OCI-LY7 (cell line): ENCODE measurements around the gene IPPK. TPM values are rescaled to one million over a fixed set of nuclear protein-coding genes. Genes with fewer than 3 reads are reported as not detected.

ENCODE experiments used
- BruUV-seq: library from RNA; stranded (reverse); fragments of 400-500 nt; replicated peaks from 2 replicates; lab custom pipeline; 2021; lab: Mats Ljungman, UMichigan
- CTCF ChIA-PET: fragments of 300-600 bp; sonication (Branson Sonifier 250); formaldehyde crosslinking; loops from one replicate; lab custom pipeline; 2022; ENCODE audit warnings: antibody characterized with exemption; ENCODE audit not compliant: unreplicated experiment; lab: Charles Lee
- POLR2A ChIA-PET: fragments of 300-600 bp; sonication (Branson Sonifier 250); formaldehyde crosslinking; loops from one replicate; lab custom pipeline; 2022; ENCODE audit warnings: antibody characterized with exemption; lab: Charles Lee
- DNase-seq: peaks from one replicate; pipeline ENCODE4 v3.0.0-alpha.2; 2015; ENCODE audit warnings: low spot score
- H2AFZ ChIP-seq: fragments of 200-600 bp; sonication (generic), shearing (Covaris generic); 2 replicates; pipeline ENCODE4 v1.6.1; 2014; ENCODE audit warnings: mild to moderate bottlenecking, antibody characterized with exemption, low read length, moderate library complexity
- H3K27ac ChIP-seq: fragments of 200-600 bp; sonication (generic); 2 replicates; pipeline ENCODE4 v1.5.1; 2014; ENCODE audit warnings: mixed run types, low read depth, mild to moderate bottlenecking, moderate library complexity, low read length, inconsistent platforms; ENCODE audit not compliant: poor library complexity, severe bottlenecking
- H3K36me3 ChIP-seq: fragments of 200-600 bp; sonication (generic); 2 replicates; pipeline ENCODE4 v1.6.1; 2014; ENCODE audit warnings: mild to moderate bottlenecking, antibody characterized with exemption, low read length, moderate library complexity, mixed read lengths; ENCODE audit not compliant: insufficient read depth
- H3K4me1 ChIP-seq: fragments of 200-600 bp; sonication (generic); 2 replicates; pipeline ENCODE4 v1.5.1; 2014; ENCODE audit warnings: mild to moderate bottlenecking, low read length; ENCODE audit not compliant: insufficient read depth, poor library complexity, severe bottlenecking
- H3K4me2 ChIP-seq: fragments of 200-600 bp; sonication (generic); 2 replicates; pipeline ENCODE4 v1.6.1; 2014; ENCODE audit warnings: mild to moderate bottlenecking, low read length
- H3K4me3 ChIP-seq: fragments of 200-600 bp; sonication (generic); 2 replicates; pipeline ENCODE4 v1.5.1; 2014; ENCODE audit warnings: mild to moderate bottlenecking, low read depth, low read length; ENCODE audit not compliant: poor library complexity, severe bottlenecking
- H3K79me2 ChIP-seq: fragments of 200-600 bp; sonication (generic); 2 replicates; pipeline ENCODE4 v1.6.1; 2016; ENCODE audit warnings: low read depth, mild to moderate bottlenecking, low read length, moderate library complexity, mixed read lengths; ENCODE audit not compliant: insufficient read depth
- H3K9me2 ChIP-seq: fragments of 200-600 bp; sonication (generic); 2 replicates; pipeline ENCODE4 v1.6.1; 2016; ENCODE audit warnings: mild to moderate bottlenecking, low read length, mixed read lengths; ENCODE audit not compliant: insufficient read depth
- H3K9me3 ChIP-seq: fragments of 200-600 bp; sonication (generic); 2 replicates; pipeline ENCODE4 v1.6.1; 2014; ENCODE audit warnings: mild to moderate bottlenecking, mixed run types, low read length, mixed read lengths
- H4K20me1 ChIP-seq: fragments of 200-600 bp; sonication (generic); 2 replicates; pipeline ENCODE4 v1.6.1; 2014; ENCODE audit warnings: mild to moderate bottlenecking, antibody characterized with exemption, low read length, moderate library complexity, mixed read lengths; ENCODE audit not compliant: insufficient read depth
- EZH2phosphoT487 ChIP-seq: fragments of 200-600 bp; sonication (generic); IDR thresholded peaks from 2 replicates; pipeline ENCODE4 v1.6.1; 2018; ENCODE audit warnings: low read depth, borderline replicate concordance, mild to moderate bottlenecking, mixed run types, antibody characterized with exemption, low read length, moderate library complexity, mixed read lengths
- intact Hi-C: fragments of 100-400 bp; cut with micrococcal nuclease; formaldehyde crosslinking; loops from one replicate; pipeline ENCODE4 v1.10.0; 2022; ENCODE audit not compliant: unreplicated experiment
- total RNA-seq, 2 experiments: library from RNA; depleted of rRNA in 1 of 2; stranded (reverse); fragments of >200 nt in 1 of 2; shearing (Covaris generic) in 1 of 2; gene quantifications; 2 replicates each; pipeline ENCODE4 v1.2.3, GENCODE V29; 2014 to 2022
- TF ChIP-seq, protein P1 (sequence below): fragments of 200-600 bp; sonication (generic); conservative IDR thresholded peaks from 2 replicates; pipeline ENCODE4 v1.5.1; 2014; ENCODE audit warnings: mild to moderate bottlenecking, antibody characterized with exemption, low read length, moderate library complexity, mixed read lengths

Gene IPPK
- total RNA-seq, 2 experiments from 2014 or later = 10.3 to 12.7 TPM

DNA sequence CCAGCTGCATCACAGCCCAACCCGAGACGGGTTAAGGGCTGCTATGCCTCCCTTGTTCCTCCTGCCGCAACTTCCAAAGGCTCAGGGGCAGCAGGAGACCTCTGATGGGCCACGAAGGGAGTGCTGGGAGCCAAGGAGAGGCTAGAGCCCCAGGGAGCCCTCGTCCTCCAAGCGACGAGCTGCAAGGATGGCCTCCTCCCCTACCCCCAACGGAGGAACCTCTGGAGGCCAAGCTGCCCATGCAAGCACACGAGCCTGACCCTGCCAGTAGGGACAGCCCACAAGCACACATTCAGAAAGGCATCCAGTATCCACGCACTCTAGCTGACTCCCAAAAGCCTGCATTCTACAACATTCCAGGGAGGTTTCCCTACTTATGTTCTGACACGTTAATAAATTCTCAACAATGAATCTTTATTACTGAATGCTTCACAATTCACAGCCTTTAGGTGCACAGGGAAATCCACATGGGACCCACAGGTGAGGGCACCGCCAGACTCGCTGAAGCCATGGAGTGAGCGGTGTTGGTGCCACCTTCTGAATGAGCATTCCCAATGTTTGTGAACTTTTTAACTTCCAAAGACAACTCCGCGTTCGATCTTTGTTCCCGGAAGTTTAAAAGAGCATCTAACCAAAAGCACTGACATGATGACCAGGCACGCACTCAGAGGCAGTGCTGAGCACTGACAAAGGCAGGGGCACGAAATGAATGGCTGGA is 28.7 kb downstream of the IPPK start:
- Histone ChIP-seq H3K27ac (no peak overlapping the region), H3K4me3 (no peak overlapping the region), H3K9me2 (no peaks in the 10 kb centered on the region), H3K36me3 (peaks cover 69% of the 10 kb centered on the region), H2AFZ (no peak overlapping the region), H3K79me2 (no peaks in the 10 kb centered on the region), H3K9me3 (no peaks in the 10 kb centered on the region), H3K4me1 (no peaks in the 10 kb centered on the region), H4K20me1 (no peaks in the 10 kb centered on the region), H3K4me2 (no peak overlapping the region)
- DNase-seq = no peak
- ChIA-PET CTCF (no interaction called here), POLR2A (no interaction called here)
- TF ChIP-seq, protein P1, sequence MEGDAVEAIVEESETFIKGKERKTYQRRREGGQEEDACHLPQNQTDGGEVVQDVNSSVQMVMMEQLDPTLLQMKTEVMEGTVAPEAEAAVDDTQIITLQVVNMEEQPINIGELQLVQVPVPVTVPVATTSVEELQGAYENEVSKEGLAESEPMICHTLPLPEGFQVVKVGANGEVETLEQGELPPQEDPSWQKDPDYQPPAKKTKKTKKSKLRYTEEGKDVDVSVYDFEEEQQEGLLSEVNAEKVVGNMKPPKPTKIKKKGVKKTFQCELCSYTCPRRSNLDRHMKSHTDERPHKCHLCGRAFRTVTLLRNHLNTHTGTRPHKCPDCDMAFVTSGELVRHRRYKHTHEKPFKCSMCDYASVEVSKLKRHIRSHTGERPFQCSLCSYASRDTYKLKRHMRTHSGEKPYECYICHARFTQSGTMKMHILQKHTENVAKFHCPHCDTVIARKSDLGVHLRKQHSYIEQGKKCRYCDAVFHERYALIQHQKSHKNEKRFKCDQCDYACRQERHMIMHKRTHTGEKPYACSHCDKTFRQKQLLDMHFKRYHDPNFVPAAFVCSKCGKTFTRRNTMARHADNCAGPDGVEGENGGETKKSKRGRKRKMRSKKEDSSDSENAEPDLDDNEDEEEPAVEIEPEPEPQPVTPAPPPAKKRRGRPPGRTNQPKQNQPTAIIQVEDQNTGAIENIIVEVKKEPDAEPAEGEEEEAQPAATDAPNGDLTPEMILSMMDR = no peak
- no peak for TF ChIP-seq EZH2phosphoT487
- intact Hi-C loops = no loop called here
- no TSS peak for BruUV-seq

DNA sequence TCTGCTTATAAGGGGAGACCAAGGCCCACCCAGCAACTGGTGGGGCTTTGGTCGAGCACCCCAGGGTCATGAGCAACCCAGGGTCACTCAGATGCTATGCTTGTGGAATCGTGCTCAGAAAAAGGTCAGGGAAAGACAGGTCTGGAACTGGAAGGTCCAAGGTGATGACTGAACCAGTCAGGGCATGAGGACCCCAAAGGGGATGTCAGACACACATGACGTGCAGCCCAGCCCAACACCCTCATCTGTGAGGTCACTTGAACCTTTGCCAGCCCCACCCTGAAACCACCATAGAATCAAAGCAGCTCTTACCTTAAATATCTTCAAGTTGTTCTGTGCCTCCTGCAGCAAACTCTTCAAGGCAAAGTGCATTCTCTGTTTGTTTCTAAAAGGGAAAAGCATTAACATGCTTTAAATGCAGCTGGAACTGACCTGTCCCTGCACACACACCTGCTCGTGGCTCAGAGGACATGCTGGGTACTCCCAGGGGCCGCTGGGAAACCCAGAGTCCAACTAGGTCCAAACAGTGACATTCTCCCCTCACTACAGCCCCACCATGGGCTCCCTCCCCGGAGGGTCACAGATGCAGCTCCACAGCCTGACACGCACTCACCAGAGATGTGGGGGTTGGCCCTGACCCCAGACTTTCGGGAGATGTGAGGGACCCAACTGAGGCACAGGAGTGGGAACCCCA is 29.4 kb downstream of the IPPK start:
- CTCF ChIA-PET = no interaction called here
- H2AFZ ChIP-seq = no peak overlapping the region
- intact Hi-C loops = no loop called here
- H3K27ac ChIP-seq = no peak overlapping the region
- H3K9me2 ChIP-seq = no peaks in the 10 kb centered on the region
- no peaks in the 10 kb centered on the region for H4K20me1 ChIP-seq
- H3K4me1 ChIP-seq = no peaks in the 10 kb centered on the region
- BruUV-seq = no TSS peak
- no peak for DNase-seq
- POLR2A ChIA-PET = no interaction called here
- peaks cover 68% of the 10 kb centered on the region for H3K36me3 ChIP-seq
- H3K4me3 ChIP-seq = no peak overlapping the region
- H3K9me3 ChIP-seq = no peaks in the 10 kb centered on the region
- H3K4me2 ChIP-seq = no peak overlapping the region
- no peak for TF ChIP-seq EZH2phosphoT487
- TF ChIP-seq, protein P1 = no peak
- H3K79me2 ChIP-seq = no peaks in the 10 kb centered on the region

DNA sequence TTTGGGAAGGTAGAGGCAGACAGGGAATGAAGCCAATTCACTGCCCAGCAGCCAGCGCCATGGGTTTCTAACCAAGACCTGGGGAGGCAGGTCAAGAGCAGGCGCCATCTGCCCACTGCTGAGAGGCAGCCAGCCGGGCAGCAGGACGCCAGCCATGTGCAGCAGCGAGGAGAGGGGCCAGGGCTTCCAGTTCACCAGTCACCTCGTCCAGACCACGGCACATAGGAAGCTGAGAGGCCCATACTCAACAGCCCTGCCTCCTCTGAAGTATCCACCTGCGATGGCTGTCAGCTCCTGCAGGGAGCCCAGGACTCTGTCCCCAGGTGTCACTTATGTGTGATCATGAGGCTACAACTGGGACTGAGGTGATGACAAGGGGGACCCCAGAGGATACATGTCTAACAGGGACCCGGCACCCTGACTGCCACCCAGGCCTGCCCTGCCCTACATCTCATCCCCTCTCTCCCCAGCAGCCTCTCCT is 30.1 kb downstream of the IPPK start:
- H2AFZ ChIP-seq = no peak overlapping the region
- H3K4me3 ChIP-seq = no peak overlapping the region
- H3K9me2 ChIP-seq = no peaks in the 10 kb centered on the region
- intact Hi-C loops = no loop called here
- no peak for DNase-seq
- no peaks in the 10 kb centered on the region for H3K9me3 ChIP-seq
- BruUV-seq = no TSS peak
- POLR2A ChIA-PET = interaction anchor here (0.7 kb wide), 1 partner anchor 327 kb away, joined by 3 read pairs; no protein-coding TSS in a partner anchor
- H3K27ac ChIP-seq = no peak overlapping the region
- no peaks in the 10 kb centered on the region for H4K20me1 ChIP-seq
- TF ChIP-seq, protein P1 = no peak
- no peak for TF ChIP-seq EZH2phosphoT487
- CTCF ChIA-PET = no interaction called here
- H3K4me2 ChIP-seq = no peak overlapping the region
- peaks cover 68% of the 10 kb centered on the region for H3K36me3 ChIP-seq
- no peaks in the 10 kb centered on the region for H3K79me2 ChIP-seq
- no peaks in the 10 kb centered on the region for H3K4me1 ChIP-seq
